Cerebellar nuclear complex (tissue), 1 donor: ENCODE measurements around the gene MYH14.
"Not testable (repeated sequence)": the region's sequence is repeated elsewhere in the genome, so short reads cannot be mapped to it uniquely, and the experiment has no call there.

Source experiments
- DNase-seq, 2 experiments: peaks; one replicate each; lab custom pipeline; 2025; lab: John Stamatoyannopoulos, UW

The MYH14 gene

GRCh38 chr19:50224986-50225747 is 21.7 kb downstream of the MYH14 start:
- DNase-seq: no peak

DNA sequence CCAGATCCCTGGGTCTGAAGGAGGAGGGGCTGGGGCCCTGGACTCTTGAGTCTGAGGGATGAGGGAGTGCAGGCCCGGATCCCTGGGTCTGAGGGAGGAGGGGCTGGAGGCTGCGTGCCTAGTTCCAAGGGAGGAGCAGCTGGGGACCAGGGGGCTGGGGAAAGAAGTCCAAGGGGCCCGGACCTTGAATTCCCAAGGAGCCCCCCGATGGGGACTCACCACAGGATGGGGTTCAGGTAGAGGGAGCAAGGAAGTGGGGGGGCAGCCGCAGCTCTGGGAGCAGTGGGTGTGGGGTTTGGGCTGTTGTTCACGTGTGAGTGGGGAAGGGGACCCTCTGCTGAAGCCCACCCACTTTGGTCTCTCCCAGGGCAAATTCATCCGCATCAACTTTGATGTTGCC is 23.1 kb downstream of the MYH14 start:
- no peak for DNase-seq

DNA sequence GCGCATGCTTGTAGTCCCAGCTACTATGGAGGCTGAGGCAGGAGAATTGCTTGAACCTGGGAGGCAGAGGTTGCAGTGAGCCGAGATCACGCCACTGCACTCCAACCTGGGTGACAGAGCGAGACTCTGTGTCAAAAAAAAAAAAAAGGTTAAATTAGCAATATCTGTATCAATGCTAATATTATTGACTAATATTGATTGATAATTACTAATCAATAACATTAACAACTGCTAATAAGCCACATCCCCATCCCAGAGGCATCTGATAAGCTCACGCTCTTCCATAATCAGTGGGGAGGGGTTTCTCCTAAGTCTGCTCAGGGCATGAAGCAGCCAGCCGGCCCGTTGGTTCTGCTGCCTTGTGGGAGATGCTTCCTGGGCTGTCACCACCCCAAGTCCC is 24.7 kb downstream of the MYH14 start:
- not testable (repeated sequence) for DNase-seq

DNA sequence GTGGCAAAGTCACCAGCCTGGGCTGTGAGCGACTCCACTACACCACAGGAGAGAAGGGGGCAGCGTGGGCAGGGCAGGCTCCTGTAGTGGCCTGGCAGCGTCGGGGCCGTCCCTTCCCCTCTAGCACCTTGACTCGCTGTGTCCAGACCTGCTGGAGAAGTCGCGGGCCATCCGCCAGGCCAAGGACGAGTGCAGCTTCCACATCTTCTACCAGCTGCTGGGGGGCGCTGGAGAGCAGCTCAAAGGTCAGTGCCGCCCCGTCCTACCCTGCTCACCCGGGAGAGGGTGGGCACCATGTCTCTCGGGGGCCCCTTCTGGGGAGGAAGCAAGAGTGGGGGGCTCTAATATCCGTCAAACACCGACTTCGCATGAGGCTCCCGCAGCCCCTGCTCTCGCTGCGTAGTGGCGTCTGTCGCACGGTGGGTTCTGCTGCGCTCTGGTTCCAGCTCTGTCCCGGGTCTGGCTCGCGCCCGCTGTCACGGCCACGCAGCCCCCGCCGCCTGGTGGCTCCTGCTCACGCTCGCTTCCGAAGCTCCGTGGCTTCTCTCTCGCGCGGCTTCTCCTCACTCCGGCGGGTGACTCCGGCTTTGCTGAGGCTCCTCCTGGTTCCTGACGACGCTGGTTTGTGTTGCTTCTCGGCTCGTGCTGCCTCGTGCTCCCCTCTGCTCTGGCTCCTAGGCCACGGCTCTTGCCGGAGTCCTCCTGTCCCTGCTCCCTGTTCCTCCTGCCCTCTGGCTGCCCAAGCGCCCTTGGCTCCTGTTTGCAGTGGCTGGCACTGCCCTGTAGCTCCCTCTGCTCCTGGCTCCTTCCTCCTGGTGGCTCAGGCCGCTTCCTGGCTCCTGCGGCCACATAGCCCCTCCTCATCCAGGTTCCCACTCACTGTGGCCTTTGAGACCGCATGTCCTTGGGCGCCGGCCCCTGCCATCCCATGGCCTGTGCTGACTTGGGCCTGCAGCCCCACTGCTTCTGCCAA is 27.2 kb downstream of the MYH14 start:
- DNase-seq: no peak

- DNase-seq: not testable (repeated sequence)
These were observed 28.0 kb downstream of the MYH14 start for GRCh38 chr19:50231417-50231816.

DNA sequence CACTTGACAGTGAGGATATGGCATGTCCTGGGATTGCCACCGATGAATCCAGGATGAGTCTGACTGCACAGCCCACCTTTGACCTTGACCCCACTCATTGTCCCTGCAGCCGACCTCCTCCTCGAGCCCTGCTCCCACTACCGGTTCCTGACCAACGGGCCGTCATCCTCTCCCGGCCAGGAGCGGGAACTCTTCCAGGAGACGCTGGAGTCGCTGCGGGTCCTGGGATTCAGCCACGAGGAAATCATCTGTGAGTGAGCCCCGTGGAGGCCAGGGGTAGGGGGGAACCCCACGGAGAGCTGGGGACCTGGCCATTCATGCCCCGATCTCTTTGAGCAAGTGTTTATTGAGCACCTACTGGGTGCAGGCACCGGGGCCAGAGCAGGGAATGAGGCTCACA is 28.4 kb downstream of the MYH14 start:
- no peak for DNase-seq

DNA sequence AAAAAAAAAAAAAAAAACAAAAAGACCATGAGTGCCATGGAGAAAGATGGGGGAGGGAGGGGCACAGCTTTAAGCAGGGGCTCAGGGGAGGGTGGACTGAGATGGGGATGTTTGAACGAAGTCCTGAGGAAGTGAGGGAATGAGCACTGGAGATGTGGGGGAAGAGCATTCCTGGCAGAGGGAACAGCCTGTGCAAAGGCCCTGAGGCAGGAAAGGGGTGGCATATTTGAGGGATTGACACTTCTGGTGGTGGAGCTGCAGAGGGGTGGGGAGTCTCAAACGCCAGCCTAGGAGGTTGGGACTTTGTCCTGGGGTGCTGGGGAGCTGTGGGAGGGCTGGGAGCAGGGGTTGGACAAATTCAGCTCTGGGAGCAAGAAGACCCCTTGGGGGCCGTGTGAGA is 29.2 kb downstream of the MYH14 start:
- DNase-seq: no peak

DNA sequence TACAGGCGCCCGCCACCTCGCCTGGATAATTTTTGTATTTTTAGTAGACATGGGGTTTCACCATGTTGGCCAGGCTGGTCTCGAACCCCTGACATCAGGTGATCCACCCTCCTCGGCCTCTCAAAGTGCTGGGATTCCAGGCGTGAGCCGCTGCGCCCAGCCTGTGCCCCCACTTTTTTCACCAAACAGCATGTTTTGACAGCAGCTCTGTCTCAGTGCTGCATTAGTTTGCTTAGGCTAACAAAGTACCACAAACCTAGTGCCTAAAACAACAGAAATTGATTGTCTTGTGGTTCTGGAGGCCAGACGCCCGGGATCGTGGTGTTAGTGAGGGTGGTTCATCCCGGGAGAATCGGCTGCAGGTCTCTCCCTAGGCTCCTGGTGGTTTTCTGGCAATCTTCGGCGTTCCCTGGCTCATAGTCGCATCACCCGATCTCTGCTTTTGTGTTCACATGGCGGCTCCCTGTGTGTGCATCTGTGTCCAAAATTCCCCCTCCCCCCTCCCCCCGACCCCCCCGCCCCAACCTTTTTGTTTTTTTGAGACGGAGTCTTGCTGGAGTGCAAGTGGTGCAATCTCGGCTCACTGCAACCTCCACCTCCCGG is 30.0 kb downstream of the MYH14 start:
- DNase-seq: no peak

DNA sequence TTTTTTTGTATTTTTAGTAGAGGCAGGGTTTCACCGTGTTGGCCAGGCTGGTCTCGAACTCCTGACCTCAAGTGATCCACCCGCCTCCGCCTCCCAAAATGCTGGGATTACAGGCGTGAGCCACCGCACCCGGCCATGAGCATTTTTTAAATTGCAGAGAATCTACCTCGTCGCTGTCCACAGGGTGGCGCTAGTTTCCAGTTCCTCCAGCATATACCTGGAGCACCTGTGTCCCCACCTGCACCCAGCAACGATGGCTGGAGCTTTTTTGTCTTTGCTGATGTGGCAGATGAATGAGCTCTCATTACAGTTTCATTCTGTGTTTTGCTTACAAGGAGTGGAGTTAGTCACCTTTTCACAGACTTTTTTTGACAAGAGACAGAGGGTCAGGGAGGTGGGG is 34.1 kb downstream of the MYH14 start:
- DNase-seq: not testable (repeated sequence)

DNA sequence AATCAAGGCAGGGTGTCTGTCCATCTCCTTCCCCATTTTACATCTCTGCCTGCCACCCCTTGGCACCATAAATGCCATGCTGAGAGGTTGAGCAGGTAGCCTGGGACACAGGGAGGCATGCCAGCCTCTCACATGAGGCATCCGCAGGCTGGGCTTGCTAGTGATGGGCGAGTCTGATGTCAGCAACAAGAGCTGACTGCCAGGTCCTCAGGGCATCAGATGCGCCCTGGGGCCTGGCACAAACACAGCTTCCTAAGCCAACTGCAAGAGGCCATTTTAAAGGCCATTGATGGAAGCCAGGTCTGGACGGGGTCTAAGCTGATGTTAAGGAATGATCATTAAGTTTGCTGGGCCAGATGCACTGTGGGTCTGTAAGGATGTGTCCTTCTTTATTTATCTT is 34.6 kb downstream of the MYH14 start:
- no peak for DNase-seq

DNA sequence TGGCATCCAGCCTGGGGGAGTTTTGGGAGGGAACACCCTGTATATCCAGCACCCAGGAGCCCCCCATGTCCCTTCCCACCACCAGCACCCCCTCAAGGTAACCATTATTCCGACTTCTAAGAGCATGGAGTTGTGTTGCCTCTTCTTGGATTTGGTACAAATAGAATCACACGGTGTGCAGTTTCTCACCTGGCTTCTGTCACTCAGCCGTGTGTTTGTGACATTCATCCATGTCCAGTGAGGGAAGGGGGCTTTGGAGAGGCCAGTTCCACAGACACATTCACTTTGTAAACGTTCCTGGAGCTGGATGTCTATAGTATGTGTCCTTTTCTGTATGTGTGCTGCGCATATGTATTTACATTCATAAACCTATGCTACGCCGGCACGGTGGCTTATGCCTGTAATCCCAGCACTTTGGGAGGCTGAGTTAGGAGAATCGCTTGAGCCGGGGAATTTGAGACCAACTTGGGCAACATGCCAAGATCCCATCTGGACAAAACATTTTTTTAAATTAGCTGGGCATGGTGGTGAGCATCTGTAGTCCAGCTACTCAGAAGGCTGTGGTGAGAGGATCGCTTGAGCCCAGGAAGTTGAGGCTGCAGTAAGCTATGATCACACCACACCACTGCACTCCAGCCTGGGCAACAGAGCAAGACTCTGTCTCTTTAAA is 36.6 kb downstream of the MYH14 start:
- no peak for DNase-seq

DNA sequence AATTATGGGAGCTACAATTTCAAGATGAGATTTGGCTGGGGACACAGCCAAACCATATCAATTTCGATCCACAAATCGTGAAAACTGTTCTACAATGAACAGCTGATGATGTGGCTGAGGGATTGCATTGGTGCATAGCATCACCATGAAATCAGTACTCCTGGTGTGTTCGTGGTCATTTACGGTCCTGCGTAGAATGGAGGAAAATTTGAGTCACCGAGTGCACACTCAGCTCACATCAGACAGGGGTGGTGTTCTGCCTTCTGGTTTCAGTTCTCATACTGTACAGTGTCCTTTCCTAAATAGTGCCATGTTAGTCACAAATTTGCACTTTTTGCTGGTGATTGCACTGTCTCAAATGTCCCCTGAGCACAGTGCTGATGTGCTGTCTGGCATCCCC is 39.2 kb downstream of the MYH14 start:
- no peak for DNase-seq

- DNase-seq: no peak
These were observed 41.3 kb downstream of the MYH14 start for GRCh38 chr19:50244695-50245094.

GRCh38 chr19:50248413-50248812 is 45.0 kb downstream of the MYH14 start:
- DNase-seq: no peak

- DNase-seq: no peak
These were observed 45.4 kb downstream of the MYH14 start for GRCh38 chr19:50248826-50249225.

GRCh38 chr19:50249636-50250035 is 46.2 kb downstream of the MYH14 start:
- no peak for DNase-seq

GRCh38 chr19:50250450-50251136 is 47.2 kb downstream of the MYH14 start:
- no peak for DNase-seq

GRCh38 chr19:50252111-50252886 is 48.9 kb downstream of the MYH14 start:
- no peak for DNase-seq

- DNase-seq: no peak
These were observed 49.5 kb downstream of the MYH14 start for GRCh38 chr19:50252887-50253268.

DNA sequence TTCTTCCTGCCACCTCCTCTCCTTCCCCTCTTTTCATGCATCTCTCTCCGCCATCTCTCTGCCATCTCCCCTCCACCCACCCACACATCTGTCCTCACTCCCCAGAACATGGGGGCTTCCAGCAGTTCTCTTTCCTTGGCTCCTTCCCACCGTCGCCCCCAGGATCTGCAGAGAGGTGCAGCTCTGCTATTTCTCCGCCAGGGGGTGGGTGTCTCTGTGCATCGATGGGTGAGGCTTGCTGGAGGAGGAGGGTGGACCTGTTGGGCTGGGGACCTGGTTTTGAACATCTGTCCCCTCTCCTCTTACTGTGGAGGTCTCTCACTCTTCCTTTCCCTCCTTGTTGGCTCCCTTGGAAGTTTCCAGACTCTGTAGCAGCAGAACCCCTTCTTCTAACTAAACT is 51.7 kb downstream of the MYH14 start:
- no peak for DNase-seq

- no peak for DNase-seq
These were observed 53.7 kb downstream of the MYH14 start for GRCh38 chr19:50257141-50257540.
